GM19455 (cell line): ENCODE data around the gene WSB1.
"Not testable (repeated sequence)": the region's sequence is repeated elsewhere in the genome, so short reads cannot be mapped to it uniquely, and the experiment has no call there.

Experiments
- ATAC-seq: cut with Tn5 transposase; IDR thresholded peaks from one replicate; pipeline ENCODE4 v1.9.1; 2021; ENCODE audit not compliant: unreplicated experiment

Gene WSB1

GRCh38 chr17:27279132-27279531, 14.8 kb upstream of the WSB1 start:
- not testable (repeated sequence) for ATAC-seq

GRCh38 chr17:27280527-27280926, 13.4 kb upstream of the WSB1 start:
- no peak for ATAC-seq

GRCh38 chr17:27281438-27281837, 12.5 kb upstream of the WSB1 start:
- ATAC-seq: no peak

DNA sequence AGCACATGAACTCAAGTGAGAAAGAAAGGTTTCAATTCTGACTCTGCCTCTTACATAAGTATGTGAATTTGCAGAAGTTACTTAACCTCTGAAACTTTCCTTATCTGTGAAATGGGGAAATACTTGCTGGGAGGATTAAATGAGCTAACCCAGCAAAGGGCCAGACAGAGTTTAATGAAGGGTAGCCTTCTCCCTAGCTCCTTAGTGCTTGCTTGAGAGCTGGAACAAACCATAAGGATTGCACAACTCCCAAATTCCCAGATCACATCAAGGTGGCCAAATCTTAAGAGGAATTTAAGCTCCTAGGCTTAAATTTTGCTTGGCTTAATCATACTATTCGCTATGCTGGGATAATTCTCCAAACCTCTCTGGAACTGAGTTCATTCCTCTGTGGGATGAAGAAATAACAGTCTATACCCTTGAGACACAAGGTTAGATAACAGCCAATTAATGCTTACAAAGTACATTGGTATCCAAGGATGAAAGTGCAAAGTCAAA, 11.8 kb upstream of the WSB1 start:
- peak; percentile 69 for ATAC-seq

DNA sequence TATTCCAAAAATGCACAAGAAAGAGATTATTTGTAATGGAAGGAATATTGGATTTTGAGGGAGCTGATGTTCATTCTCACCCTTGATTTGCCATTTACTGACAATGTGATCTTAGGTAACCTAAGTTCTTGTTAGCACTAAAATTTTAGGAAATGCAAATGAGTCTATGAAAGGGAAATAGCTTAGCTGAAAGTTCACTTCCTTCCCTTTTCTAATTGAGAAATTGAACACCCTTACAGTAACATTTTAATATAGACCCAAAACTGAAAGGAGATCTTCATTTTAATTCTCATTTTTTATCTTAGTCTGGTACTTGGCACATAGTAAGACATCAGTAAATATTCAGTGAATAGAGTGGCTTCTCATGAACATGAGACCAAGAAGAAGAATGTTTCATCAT, 10.9 kb upstream of the WSB1 start:
- no peak for ATAC-seq

GRCh38 chr17:27283751-27284150, 10.2 kb upstream of the WSB1 start:
- ATAC-seq: no peak

DNA sequence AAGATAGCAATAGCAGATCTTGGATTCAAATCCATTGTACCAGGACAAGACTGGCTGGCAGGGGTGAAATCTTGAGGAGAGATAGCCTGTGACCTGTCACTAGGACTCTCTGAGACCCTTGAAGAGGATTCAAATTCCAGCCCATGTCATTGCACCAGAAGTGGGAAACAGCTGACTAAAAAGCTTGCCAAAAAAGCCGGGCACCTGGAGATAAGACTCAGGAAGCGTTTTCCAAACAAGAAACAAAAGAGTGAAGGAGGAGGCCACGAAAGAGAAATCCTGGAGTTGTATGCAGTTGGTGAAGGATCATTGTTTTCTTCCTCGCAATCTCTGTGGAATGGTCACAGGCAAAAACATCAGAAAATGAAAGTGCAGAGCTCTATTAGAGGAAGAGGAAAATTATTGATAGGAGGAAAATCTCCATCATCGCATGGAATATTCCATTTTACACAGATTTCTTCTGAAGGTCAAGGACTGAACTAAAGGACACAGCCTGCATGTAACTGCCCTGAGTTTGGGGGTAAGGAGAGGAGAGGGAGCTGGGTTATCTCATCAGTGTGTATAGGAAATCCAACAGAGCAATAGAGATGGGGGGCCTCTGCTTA, 9.0 kb upstream of the WSB1 start:
- no peak for ATAC-seq

DNA sequence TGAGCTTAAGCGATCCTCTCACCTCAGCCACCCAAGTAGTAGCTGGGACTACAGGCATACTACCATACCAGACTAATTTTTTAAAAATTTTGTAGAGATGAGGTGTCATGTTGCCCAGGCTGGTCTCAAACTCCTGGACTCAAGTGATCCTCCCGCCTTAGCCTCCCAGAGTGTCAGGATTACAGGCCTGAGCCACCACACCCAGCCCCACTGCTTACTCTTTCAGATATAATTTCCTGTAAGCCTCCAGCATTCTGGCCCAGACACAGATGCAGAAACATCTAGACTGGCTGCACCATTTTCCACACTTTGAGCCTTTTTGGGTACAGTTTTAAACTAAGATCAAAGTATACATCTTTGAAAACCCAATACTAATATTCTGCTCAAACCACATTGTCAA, 8.4 kb upstream of the WSB1 start:
- no peak for ATAC-seq

DNA sequence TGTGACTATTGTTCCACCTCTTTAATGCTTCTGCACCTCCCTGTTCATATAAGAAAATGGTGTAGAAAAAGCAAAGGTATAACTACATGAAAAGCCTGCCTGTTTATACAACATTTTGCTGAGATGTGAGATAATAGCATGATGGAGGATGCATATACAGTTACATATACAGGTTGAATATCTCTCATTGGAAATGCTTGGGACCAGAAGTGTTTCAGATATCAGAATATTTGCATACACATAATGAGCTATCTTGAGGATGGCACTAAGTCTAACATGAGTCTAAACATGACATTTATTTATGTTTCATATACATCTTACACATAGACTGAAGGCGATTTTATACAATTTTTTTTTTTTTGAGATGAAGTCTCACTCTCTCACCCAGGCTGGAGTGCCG, 5.7 kb upstream of the WSB1 start:
- ATAC-seq: no peak

DNA sequence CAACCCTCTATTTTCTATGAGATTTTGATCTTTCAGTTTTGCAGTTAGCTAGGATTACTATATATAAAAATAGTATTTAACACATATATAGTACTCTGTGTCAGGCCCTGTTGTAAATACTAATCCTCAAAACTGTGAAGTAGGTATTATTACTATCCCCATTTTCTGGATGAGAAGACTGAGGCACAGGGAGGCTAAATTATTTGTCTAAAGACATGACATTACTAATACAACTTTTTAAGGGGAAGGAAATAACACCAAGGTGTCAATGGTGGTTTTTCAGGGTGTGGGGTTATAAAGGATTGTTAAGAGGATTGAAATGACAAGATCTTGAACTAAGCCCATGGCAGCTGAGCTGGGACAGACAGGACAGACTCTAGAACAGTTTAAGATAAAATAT, 4.1 kb upstream of the WSB1 start:
- no peak for ATAC-seq

- no peak for ATAC-seq
Measured at GRCh38 chr17:27290916-27291598, 2.9 kb upstream of the WSB1 start.

GRCh38 chr17:27293359-27293897, 486 bp upstream of the WSB1 start:
- no peak for ATAC-seq

DNA sequence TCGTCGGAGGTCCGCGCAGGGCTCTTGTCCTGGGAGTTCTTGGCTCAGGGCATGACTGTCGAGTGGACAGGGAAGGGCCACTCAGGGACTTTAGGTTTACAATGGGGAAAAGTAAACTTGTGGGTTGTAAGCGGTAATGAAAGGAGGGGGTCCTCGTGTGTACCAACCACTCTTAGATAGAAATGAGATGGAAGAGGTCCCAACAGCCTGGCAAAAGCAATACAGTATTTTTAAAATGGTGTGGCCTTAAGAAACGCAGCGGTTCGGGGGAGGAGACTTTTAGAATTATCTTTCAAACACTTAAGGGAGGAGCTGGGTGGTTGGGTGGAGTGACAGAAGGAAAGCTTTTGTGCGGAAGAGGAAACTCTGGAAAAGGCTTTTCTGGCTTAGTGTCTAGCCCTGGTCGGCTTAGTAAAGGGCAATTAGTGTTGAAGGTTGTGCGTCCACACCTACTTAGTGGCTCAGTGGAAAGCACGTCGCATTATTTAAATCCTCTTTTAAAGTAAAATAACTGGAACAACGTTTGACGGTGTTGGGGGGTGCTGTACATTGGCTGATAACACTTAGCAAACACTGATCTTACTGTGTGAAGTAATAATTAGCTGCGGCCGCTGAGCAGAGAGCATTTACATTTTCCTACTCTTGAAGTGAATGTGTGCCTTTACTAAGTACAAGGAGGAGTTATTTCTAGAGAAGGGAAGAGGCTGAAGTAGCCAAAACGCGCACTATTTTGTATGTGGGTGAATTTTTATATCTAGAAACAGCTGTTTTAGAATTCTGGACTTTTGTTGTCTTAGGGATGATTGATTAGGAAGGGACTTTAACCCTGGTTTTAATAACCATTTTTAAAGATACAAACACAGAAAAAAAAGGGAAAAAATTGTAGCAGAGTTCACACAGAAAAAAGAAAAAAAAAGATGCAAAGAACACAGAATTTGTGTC, 1.0 kb downstream of the WSB1 start:
- ATAC-seq: peak; percentile 36

- no peak for ATAC-seq
Measured at GRCh38 chr17:27295945-27296344, 2.0 kb downstream of the WSB1 start.

DNA sequence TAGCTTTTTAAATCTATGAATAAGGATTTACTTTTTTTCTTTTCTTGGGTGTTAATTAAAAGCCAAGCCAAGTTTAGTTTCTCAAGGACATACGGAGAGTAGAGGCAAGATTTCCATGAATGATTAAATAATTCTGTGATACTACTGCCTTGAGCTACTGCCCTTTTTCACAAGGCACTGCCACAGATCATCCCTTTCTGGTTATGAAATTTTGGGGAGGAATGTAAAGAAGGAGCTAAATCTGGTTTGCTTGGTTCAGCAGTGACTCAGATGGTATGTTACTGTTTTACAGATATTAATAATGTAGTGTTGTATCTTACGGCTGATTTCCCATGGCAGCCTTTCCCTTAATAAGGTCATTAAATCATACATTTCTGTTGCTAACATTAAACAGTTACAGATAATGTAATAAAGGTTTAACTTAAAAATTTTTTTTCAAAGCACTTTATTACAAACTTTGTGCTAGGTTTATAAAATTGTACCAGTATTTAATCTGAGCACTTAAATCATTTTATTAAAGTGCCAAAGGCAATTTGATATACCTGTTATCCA, 2.6 kb downstream of the WSB1 start:
- no peak for ATAC-seq

DNA sequence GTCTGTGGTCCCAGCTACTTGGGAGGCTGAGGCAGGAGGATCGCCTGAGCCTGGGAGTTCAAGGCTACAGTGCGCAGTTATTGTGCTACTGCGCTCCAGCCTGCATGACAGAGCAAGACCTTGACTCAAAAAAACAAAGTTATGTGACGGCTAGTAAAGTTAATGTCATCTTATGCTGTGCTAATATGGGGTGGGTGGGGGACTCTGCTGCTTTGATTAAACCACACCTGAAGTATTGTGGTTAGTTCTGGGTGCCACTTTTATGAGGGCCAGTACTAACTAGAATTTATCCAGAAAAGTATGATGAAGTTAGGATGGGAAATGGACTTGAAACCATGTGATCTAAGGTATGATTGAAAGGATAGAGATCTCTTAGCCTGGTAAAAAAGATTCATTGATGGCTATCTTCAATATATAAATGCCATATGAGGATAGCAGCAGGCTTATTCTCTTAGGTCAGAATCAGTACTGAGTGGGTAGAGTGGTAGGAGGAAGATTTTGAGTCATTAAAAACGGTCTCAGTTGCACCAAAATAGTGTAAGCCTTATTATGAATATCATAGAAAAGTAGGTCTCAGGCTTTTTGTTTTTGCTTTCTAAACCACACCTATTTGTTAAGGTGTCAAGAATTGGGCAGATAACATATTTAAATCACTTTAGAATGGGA, 5.6 kb downstream of the WSB1 start:
- no peak for ATAC-seq

DNA sequence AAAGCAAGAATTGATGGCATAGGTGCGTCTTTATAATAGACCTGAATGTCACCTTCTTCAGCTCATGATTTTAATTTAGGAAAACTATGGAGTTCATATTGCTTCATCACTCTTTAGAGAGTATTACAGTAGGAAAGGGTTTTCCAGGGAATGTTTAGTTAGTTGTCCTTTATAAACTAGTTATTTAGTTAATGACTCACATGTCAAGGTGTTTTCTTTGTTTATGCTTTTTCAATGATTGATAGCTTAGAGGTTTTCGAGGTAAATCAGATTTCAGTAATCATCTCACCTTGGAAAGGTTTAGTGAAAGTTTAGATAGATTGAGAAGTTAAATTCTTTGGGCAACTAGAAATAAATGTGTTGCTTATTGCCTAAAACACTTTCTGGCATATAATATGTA, 9.8 kb downstream of the WSB1 start:
- no peak for ATAC-seq

- ATAC-seq: no peak
Measured at GRCh38 chr17:27306276-27306835, 12.4 kb downstream of the WSB1 start.

GRCh38 chr17:27310565-27311110, 16.7 kb downstream of the WSB1 start:
- no peak for ATAC-seq

- ATAC-seq: no peak
Measured at GRCh38 chr17:27313301-27313700, 19.4 kb downstream of the WSB1 start.
